GM21786 (cell line): ENCODE data around the gene SEM1.
"Not testable (repeated sequence)": the region's sequence is repeated elsewhere in the genome, so short reads cannot be mapped to it uniquely, and the experiment has no call there.

Experiments
- ATAC-seq: cut with Tn5 transposase; IDR thresholded peaks from one replicate; pipeline ENCODE4 v1.9.1; 2021; ENCODE audit not compliant: unreplicated experiment

The SEM1 gene

GRCh38 chr7:96709381-96710228 is at the start of gene SEM1:
TSS of gene SEM1 (minus strand) at chr7:96709846. CDS start at chr7:96709763, 83 bp downstream.
- ATAC-seq = peak; percentile 95

GRCh38 chr7:96757880-96758279 is 48.2 kb upstream of the SEM1 start:
- not testable (repeated sequence) for ATAC-seq

GRCh38 chr7:96747418-96747940 is 37.8 kb upstream of the SEM1 start:
- no peak for ATAC-seq

GRCh38 chr7:96740130-96740529 is 30.5 kb upstream of the SEM1 start:
- ATAC-seq = no peak

- no peak for ATAC-seq
Measured at GRCh38 chr7:96739609-96740008, 30.0 kb upstream of the SEM1 start.

- ATAC-seq = no peak
Measured at GRCh38 chr7:96739167-96739566, 29.5 kb upstream of the SEM1 start.

GRCh38 chr7:96738705-96739104 is 29.1 kb upstream of the SEM1 start:
- ATAC-seq = no peak

GRCh38 chr7:96737545-96738050 is 28.0 kb upstream of the SEM1 start:
- no peak for ATAC-seq

- ATAC-seq = no peak
Measured at GRCh38 chr7:96734343-96734742, 24.7 kb upstream of the SEM1 start.

- no peak for ATAC-seq
Measured at GRCh38 chr7:96729820-96730219, 20.2 kb upstream of the SEM1 start.

GRCh38 chr7:96728139-96728538 is 18.5 kb upstream of the SEM1 start:
- no peak for ATAC-seq

- no peak for ATAC-seq
Measured at GRCh38 chr7:96727534-96728088, 18.0 kb upstream of the SEM1 start.

- no peak for ATAC-seq
Measured at GRCh38 chr7:96723622-96724021, 14.0 kb upstream of the SEM1 start.

- not testable (repeated sequence) for ATAC-seq
Measured at GRCh38 chr7:96722928-96723327, 13.3 kb upstream of the SEM1 start.

- ATAC-seq = no peak
Measured at GRCh38 chr7:96720843-96721242, 11.2 kb upstream of the SEM1 start.

GRCh38 chr7:96719164-96719563 is 9.5 kb upstream of the SEM1 start:
- no peak for ATAC-seq

GRCh38 chr7:96718107-96719003 is 8.7 kb upstream of the SEM1 start:
- ATAC-seq = no peak

GRCh38 chr7:96713037-96713436 is 3.4 kb upstream of the SEM1 start:
- no peak for ATAC-seq

- no peak for ATAC-seq
Measured at GRCh38 chr7:96710544-96710943, 898 bp upstream of the SEM1 start.

GRCh38 chr7:96708872-96709271 is 774 bp downstream of the SEM1 start:
- no peak for ATAC-seq
